ENCODE data around the gene ASPSCR1. TPM values are rescaled to one million over a fixed set of nuclear protein-coding genes. Genes with fewer than 3 reads are reported as not detected.

The ASPSCR1 gene
- total and polyA plus RNA-seq, 9 of the 15 experiments (the other 6 are each of a cell fraction or from before 2014, with no cell fraction given) = 0.90 to 36.9 (median 11.6) TPM

- peak; percentile 48; the same call in 1 of the 2 replicates for TF ChIP-seq ESRRA (IDR thresholded peaks at IDR 0.05; ENCODE audit: borderline replicate concordance, low read depth)
- peak; percentile 68 for TF ChIP-seq TAF1 (IDR thresholded peaks at IDR 0.05; ENCODE audit: control insufficient read depth, extremely low read depth, insufficient read depth, low read length, severe bottlenecking)
- peak in 2 of 3 experiments; percentile 49 to 73 for TF ChIP-seq YY1 (IDR thresholded peaks at IDR 0.05; ENCODE audit: borderline replicate concordance in 1 of 3, control insufficient read depth in 1 of 3, extremely low read depth in 1 of 3, insufficient read depth in 3 of 3, insufficient read length in 1 of 3, insufficient replicate concordance in 2 of 3, low read depth in 1 of 3, low read length in 2 of 3)
- TF ChIP-seq TEAD4 (IDR thresholded peaks at IDR 0.05; ENCODE audit: low read length) = no peak
- TF ChIP-seq TEAD4 (CRISPR knock-in tag; IDR thresholded peaks at IDR 0.05; ENCODE audit: borderline replicate concordance) = no peak; the same call in 1 of the 2 replicates
- TF ChIP-seq CTCF (IDR thresholded peaks at IDR 0.05 in 2 of 3, conservative IDR thresholded peaks at IDR 0.05 in 1 of 3; ENCODE audit: insufficient read depth in 2 of 3, low read depth in 1 of 3, low read length in 3 of 3) = peak in 1 of 3 experiments; percentile 1; a peak in 1 of 6 replicates
- no peak for TF ChIP-seq SMARCA4 (IDR thresholded peaks at IDR 0.05)
- peak; percentile 81 for TF ChIP-seq ZBTB7A (IDR thresholded peaks at IDR 0.05; ENCODE audit: borderline replicate concordance, control insufficient read depth, low read depth, low read length)
- TF ChIP-seq KLF13 (tag; IDR thresholded peaks at IDR 0.05; ENCODE audit: borderline replicate concordance, low read depth) = peak; percentile 89; the same call in 1 of the 2 replicates
- TF ChIP-seq KLF1 (tag; IDR thresholded peaks at IDR 0.05) = 0 out of 2 replicates have a peak, but pooled peaks have one; percentile 38
- no peak for TF ChIP-seq UBTF (IDR thresholded peaks at IDR 0.05; ENCODE audit: borderline replicate concordance in 1 of 2, low read depth in 2 of 2, low read length in 2 of 2)
- TF ChIP-seq ZNF12 (CRISPR knock-in tag; IDR thresholded peaks at IDR 0.05) = peak; percentile 32; the same call in 1 of the 2 replicates
- TF ChIP-seq BCLAF1 (IDR thresholded peaks at IDR 0.05; ENCODE audit: borderline replicate concordance in 1 of 2, control insufficient read depth in 1 of 2, low read depth in 2 of 2, low read length in 1 of 2) = no peak
- no peak for TF ChIP-seq ARID3A (IDR thresholded peaks at IDR 0.05; ENCODE audit: borderline replicate concordance, low read depth, low read length)
- no peak for TF ChIP-seq KLF6 (CRISPR knock-in tag; IDR thresholded peaks at IDR 0.05; ENCODE audit: borderline replicate concordance)
These were observed 45.0 kb downstream of the ASPSCR1 start, which contains the start of gene CENPX (continued) for GRCh38 chr17:82022310-82022980.

Data from K562 (cell line).